Frontal cortex (tissue), 4 donors: ENCODE data around the gene GRK1. TPM values are rescaled to one million over a fixed set of nuclear protein-coding genes. Genes with fewer than 3 reads are reported as not detected.
A peak's percentile ranks its signal among the peaks of the same experiment; 100 is the strongest.
"Not testable (repeated sequence)": the region's sequence is repeated elsewhere in the genome, so short reads cannot be mapped to it uniquely, and the experiment has no call there.

Source experiments
- DNase-seq, 2 donors: peaks; one replicate each; pipeline ENCODE4 v3.0.0; 2012; ENCODE audit warnings: low spot score in 2 of 2
- FAIRE-seq: peaks from 2 replicates; lab custom pipeline; 2012; peaks lifted over from hg19 to GRCh38; lab: Jason Lieb, UNC
- total RNA-seq: library from RNA; depleted of rRNA; stranded (reverse); fragments of >200 nt; gene quantifications from one replicate; pipeline ENCODE4 v1.2.3, GENCODE V29; 2014
- donor health status: control.
- donor health status: control.
- donor health status: control.

GRK1 gene
- total RNA-seq, 1 donor from 2014 or later, result under 0.01 TPM

- FAIRE-seq, result no peak
- DNase-seq, result no peak
Measured at GRCh38 chr13:113750554-113751399, 83.8 kb downstream of the GRK1 start.

DNA sequence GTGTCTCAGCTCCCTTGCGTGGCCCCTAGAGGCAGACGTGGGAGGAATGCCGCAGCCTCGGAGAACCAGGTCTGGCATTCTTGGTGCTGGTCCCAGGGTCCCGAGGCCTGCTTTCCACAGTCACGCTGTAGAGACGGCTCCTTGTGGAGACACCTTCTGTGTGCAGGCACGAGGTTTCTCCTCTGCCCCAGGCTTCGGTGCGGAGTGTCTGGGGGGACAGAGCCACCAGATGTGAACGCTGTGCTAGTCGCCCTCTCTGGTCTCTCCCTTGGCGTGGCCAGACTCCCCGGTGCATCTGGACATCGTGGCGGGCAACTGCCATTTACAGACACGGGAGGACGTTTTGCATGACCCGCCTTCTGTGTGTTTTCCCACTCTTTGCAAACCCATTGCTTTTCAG lies 84.5 kb downstream of the GRK1 start:
- DNase-seq (no peak), FAIRE-seq (no peak)

DNA sequence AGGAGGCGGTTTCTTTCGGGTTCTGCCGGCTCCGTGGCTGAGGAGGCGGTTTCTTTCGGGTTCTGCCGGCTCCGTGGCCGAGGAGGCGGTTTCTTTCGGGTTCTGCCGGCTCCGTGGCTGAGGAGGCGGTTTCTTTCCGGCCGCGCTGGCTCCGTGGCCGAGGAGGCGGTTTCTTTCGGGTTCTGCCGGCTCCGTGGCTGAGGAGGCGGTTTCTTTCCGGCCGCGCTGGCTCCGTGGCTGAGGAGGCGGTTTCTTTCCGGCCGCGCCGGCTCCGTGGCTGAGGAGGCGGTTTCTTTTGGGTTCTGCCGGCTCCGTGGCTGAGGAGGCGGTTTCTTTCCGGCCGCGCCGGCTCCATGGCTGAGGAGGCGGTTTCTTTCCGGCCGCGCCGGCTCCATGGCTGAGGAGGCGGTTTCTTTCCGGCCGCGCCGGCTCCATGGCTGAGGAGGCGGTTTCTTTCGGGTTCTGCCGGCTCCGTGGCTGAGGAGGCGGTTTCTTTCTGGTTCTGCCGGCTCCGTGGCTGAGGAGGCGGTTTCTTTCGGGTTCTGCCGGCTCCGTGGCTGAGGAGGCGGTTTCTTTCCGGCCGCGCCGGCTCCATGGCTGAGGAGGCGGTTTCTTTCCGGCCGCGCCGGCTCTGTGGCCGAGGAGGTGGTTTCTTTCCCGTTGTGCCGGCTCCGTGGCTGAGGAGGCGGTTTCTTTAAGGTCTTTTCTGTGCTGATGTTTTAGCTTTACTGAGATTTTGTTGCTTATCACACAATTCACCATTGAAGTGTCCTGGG lies 85.4 kb downstream of the GRK1 start:
- not testable (repeated sequence) for FAIRE-seq, DNase-seq

GRCh38 chr13:113753171-113753570 lies 86.2 kb downstream of the GRK1 start:
- FAIRE-seq, result no peak
- DNase-seq, result no peak

DNA sequence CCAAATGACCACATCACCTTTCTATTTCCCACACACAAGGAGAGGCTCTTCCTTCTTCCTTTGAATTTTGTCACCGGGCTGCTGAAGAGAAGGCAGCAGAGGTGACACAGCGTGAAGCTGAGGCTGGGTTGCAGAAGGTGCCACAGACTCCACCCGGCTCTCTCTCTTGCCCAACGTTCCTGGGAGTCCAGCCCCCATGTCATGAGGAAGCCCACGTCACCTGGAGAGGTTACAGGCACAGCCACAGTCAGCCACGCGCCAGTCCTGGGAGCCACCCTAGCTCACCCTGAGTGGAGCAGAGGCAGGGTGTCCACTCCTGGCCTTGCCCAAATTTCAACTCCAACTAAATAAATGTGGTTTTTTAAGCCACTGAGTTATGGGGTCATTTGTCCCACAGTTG lies 87.2 kb downstream of the GRK1 start:
- FAIRE-seq (no peak), DNase-seq (no peak)

DNA sequence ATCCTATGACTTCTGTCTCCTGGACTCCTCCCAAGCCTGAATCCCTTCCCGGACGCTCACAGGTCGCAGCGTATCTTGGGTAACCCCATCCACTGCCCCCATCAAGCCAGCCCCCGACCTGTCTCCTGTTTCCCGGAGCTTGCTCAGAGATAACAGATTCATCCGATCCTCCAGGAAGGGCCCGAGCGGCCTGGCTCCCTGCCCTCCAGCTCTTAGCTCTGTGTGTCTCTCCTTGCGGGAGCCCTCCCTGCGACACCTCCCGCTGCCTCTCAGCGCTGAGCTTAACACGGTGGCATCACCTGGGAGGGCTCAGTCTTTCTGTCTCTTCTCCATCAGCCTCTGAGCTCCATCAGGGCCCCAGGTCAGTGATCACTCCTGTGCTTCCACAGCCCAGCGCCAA lies 87.7 kb downstream of the GRK1 start:
- no peak for FAIRE-seq
- no peak for DNase-seq

DNA sequence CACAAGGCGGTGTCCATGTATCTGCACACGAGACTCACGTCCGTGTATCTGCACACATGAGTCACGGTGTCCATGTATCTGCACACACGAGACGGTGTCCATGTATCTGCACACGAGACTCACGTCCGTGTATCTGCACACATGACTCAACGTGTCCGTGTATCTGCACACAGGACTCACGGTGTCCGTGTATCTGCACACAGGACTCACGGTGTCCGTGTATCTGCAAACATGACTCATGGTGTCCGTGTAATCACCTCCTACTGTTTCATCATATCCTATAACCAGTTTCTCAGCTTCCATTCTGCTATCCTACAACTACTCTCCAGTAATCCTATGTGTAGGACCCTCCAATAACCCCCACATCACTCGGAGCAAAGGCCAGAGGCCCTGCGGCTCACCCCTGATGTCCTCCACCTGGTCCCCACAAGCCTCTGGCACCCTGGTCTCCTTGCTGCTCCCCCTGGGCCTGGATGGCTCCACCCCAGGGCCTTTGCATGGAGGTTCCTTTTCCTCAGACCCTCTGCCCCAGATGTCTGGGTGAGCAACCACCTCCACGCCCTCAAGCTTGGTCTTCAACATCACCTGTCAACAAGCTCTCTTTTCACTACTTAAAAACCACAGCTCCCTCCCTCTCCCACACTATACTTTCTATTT lies 89.5 kb downstream of the GRK1 start:
- no peak for FAIRE-seq

DNA sequence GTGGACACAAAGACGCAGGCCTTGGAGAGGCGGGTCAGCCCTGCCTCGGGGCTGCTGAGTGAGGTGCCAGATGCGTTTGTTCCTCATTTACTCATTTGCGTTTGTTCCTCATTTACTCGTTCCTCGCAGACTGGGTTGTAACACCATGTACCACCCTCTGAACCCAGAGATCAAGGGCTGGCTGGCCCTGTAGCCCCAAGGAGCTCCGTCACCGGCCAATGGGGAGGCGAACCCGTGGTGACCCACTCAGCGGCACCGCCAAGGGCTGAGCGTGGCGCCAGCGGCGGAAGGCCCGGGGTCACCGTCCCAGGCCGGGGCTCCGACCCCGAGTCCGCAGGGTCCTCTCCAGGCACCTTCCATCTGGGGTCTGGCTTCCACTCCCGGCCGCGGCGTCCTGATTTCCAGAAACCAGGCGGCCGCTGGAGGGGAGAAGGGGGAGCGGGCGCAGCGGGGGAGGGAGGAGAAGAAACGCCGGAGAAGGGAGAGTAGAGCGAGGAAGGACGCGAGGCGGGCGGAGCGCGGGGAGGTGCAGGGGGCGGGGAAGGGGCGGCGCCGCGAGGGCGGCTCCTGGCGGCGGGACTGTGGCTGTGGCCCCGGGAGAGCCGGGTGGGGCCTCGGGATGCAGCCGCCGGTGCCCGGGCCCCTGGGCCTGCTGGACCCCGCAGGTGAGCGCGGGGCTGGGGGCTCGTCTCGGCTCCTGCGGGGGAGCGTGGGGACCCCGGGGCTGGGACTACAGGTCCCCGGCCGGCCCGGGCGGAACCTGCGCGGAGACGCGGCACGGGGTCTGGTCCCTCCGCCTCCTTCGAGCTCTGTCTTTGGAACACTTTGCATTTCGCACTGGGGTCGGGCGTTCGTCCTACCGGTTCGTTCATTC lies 91.9 kb downstream of the GRK1 start, which contains the start of gene TMEM255B:
TSS of gene TMEM255B (plus strand) at position 576 of the 874 bp plus-strand sequence. CDS start at position 620, 44 bp downstream.
- peak; percentile 92 to 95 for DNase-seq
- no peak for FAIRE-seq

More for the DNA sequence above, 89.5 kb downstream of the GRK1 start:
- DNase-seq, result no peak

- peak in 1 of 2 donors; percentile 58 for DNase-seq
- FAIRE-seq, result no peak
Measured at GRCh38 chr13:113759525-113760137, 92.6 kb downstream of the GRK1 start.

DNA sequence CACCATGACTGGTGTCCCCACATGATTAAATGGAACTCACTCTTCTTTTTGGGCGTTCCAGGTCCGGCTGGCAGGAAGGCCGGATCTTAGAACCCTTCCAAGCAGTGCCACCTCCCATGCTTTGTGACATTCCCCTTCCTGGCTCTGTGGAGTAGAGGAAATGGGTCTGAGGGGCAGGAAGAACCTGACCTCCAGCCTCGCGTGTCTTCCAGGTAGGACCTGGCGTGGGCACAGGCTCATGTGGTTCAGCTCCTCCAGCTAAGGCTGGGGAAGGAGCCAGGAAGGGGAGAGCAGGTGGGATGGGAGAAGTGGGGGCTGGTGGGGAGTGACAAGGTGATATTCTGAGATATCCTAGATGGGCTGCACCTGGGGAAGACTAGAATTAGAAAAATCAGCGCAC lies 94.1 kb downstream of the GRK1 start:
- no peak for DNase-seq
- no peak for FAIRE-seq

DNA sequence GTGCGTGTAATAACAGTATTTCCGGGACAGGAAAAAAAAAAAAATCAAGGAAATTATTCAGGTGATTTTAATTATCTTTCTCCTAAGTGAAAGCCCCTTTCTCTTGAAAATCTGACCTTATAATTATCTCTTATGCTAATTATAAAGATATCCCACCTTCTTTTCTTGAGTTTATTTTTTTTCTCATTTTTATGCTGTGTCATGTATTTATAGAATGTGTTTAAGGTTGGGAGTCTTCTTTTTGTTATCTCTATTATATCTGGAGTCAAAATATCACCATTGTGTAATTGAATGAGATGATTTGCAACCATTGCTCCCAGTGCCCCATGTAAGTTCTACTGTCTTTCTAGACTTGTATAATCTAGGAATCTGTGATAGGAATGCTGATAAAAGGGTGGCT lies 95.1 kb downstream of the GRK1 start:
- DNase-seq (no peak), FAIRE-seq (no peak)

- FAIRE-seq, result no peak
- no peak for DNase-seq
Measured at GRCh38 chr13:113762538-113762937, 95.5 kb downstream of the GRK1 start.

DNA sequence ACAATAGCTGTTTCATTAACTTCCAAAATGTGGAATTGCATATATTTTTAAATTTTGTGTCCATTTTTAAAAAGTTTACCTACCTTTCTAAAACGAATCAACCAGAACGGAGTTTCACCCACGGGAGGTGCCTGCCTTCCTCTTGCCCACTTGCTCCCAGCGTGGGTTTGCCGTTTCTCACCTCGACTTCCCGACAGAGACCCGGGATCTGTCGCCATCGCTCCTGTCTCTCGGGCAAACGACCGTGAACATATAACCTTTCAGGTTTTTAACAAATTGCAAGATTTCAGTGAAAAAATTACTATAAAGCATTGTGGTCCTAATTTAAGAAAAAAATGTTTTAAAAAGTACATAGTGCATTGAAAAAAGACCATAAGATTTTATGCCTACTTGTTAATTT lies 96.2 kb downstream of the GRK1 start:
- no peak for DNase-seq
- FAIRE-seq, result no peak

DNA sequence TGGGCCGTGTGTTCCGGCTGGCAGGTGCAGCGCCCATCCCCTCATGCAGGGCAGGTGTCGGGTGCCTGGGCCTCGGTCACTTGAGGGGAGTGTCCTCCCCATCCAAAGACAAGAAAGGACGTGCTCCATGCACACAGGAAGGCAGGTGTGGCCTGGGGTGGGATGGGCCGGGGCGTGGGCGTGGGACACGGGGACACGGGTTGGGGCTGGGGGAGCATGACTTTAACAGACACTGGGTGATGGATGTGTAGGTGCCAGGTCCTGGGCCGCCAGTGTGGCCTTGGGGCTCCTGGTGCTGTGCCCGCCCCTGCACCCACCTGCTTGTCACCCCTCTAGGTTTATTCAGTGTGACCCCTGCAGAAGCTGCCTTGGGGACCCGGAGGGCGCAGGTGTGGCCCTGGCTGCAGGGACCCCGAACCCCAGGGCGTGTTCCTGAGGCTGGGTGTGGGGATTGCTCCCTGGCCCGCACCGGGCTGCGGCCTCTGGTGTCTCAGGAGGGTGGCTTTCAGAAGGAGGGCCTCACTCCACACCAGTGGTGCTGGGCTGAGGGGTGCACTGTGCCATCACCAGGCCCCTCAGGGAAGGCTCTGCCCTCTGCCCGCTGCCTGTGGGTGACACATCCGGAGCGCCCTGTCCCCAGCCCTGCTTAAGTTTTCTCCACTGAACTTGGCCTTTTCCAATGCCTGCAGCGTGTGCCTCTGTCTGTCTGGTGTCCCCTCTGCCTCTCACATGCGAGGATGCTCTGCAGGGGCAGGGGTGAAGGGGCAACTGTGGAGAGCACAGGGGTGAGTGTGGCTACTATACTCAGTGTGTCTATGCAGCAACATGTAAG lies 97.2 kb downstream of the GRK1 start:
- DNase-seq (no peak), FAIRE-seq (no peak)

DNA sequence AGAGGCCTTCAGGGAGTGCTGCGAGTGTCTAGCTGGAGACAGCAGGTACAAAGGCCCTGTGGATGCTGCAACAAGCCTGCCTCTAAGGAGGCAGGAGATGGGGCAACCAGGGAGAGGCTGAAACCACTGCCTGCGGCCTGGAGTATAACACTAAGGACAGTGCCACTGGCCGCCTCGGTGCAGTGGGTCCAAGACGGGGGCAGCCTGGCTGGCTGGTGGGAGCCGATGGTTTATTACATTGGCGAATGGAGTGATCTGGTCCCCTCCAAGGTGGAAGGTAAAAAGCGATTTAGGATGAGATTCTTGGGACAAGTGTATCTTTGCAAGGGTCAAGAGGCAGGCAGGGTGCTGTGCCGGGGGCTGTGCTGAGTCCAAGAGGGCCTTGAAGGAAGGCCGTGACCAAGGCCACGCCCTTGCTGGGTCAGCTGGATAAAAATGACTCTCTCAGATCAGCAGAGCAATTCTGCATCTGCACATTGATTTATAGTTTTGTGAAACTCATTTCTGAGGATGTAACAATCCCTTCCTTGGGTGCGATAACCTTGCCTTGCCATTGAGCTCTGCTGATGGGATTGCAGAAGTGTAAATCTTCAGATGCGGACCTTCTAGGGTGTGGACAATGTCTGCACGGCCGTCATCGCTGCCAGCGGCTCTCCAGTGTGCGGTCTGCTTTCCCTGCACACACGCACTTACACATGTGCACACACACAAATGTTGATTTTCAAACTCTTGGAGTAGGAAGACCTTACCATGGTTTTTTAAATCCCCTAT lies 98.0 kb downstream of the GRK1 start:
- DNase-seq (no peak), FAIRE-seq (no peak)

GRCh38 chr13:113765564-113765910 lies 98.5 kb downstream of the GRK1 start:
- DNase-seq, result no peak
- FAIRE-seq, result no peak

DNA sequence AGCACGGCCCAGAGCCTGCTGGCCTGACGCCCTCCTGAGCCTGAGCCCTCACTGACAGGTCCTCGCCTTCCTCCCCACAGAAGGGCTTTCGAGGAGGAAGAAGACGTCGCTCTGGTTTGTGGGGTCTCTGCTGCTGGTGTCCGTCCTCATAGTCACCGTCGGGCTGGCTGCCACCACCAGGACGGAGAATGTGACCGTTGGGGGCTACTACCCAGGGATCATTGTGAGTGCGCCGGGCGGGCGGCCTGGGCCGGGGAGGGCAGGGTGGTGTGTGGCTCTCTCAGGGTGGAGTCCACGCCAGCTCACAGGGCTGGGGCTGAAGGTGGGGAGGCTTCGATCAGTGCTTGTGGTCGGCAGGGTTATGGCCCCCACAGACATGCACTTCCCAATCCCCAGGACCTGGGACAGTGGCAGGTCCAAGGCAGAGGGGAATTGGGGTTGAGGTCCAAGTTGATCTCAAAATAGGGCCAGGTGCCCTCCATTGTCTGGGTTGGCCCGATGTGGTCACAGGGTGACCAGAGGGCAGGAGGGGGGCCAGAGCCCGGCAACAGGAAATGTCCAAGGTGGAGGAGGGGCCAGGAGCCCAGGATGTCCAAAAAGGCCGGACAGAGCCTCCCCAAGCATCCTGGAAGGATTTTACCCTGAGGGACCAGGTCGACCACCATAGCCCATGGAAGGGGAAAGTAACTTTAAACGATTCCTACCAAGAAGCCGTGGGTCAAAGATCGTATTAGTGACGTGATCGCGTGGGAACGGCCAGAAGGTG lies 99.2 kb downstream of the GRK1 start:
- no peak for FAIRE-seq
- DNase-seq, result no peak
